Neuronal stem cell (in vitro differentiated cells): Measurements from ENCODE around the gene ZNF441.
A peak's percentile ranks its signal among the peaks of the same experiment; 100 is the strongest.

Experiments used
- DNase-seq: peaks from one replicate; pipeline ENCODE4 v3.0.0-alpha.2; 2013; ENCODE audit warnings: low spot score
- H2AFZ ChIP-seq: one replicate; pipeline ENCODE4 v1.6.1; 2013; ENCODE audit warnings: mild to moderate bottlenecking, low read length, inconsistent platforms
- H2AK5ac ChIP-seq: 2 replicates; pipeline ENCODE4 v1.6.1; 2013; ENCODE audit warnings: low read depth, mild to moderate bottlenecking, inconsistent platforms, low read length, moderate library complexity, mixed read lengths
- H2BK120ac ChIP-seq: 2 replicates; pipeline ENCODE4 v1.6.1; 2013; ENCODE audit warnings: low read depth, mild to moderate bottlenecking, inconsistent platforms, low read length, moderate library complexity, mixed read lengths
- H2BK12ac ChIP-seq: one replicate; pipeline ENCODE4 v1.6.1; 2013; ENCODE audit warnings: low read length, inconsistent platforms
- H2BK15ac ChIP-seq: 2 replicates; pipeline ENCODE4 v1.6.1; 2013; ENCODE audit warnings: mild to moderate bottlenecking, low read length, inconsistent platforms, mixed read lengths
- H2BK5ac ChIP-seq: one replicate; pipeline ENCODE4 v1.6.1; 2013; ENCODE audit warnings: inconsistent platforms, mild to moderate bottlenecking, low read length, moderate library complexity
- H3K14ac ChIP-seq: one replicate; pipeline ENCODE4 v1.6.1; 2013; ENCODE audit warnings: low read length, inconsistent platforms
- H3K18ac ChIP-seq: 2 replicates; pipeline ENCODE4 v1.6.1; 2013; ENCODE audit warnings: low read length, inconsistent platforms
- H3K23ac ChIP-seq: 2 replicates; pipeline ENCODE4 v1.6.1; 2013; ENCODE audit warnings: low read depth, mild to moderate bottlenecking, mixed read lengths, low read length, inconsistent platforms; ENCODE audit not compliant: poor library complexity
- H3K27ac ChIP-seq: replicated peaks from 3 replicates; pipeline ENCODE4 v1.5.1; 2013; ENCODE audit warnings: low read length, inconsistent platforms
- H3K27me3 ChIP-seq, 3 experiments: 2 replicates each; pipeline ENCODE4 v1.6.1; 2013; ENCODE audit warnings: low read length in 3 of 3, mild to moderate bottlenecking in 2 of 3, inconsistent platforms in 1 of 3, low read depth in 1 of 3, mixed read lengths in 1 of 3, moderate library complexity in 1 of 3; ENCODE audit not compliant: control insufficient read depth in 3 of 3, insufficient read depth in 3 of 3
- H3K36me3 ChIP-seq, 2 donors: replicated peaks in 1 of 2; 2 replicates each; pipeline ENCODE4 v1.6.1; 2013; ENCODE audit warnings: low read length in 2 of 2; ENCODE audit not compliant: control insufficient read depth in 2 of 2, insufficient read depth in 2 of 2
- H3K4ac ChIP-seq: 2 replicates; pipeline ENCODE4 v1.6.1; 2013; ENCODE audit warnings: inconsistent platforms, mild to moderate bottlenecking, low read length, moderate library complexity
- H3K4me1 ChIP-seq, 2 donors: 1 replicate in 1 of 2; 2 replicates in 1 of 2; pipeline ENCODE4 v1.6.1; 2013; ENCODE audit warnings: low read length in 2 of 2, low read depth in 1 of 2; ENCODE audit not compliant: control insufficient read depth in 2 of 2, insufficient read depth in 1 of 2
- H3K4me2 ChIP-seq: one replicate; pipeline ENCODE4 v1.6.1; 2013; ENCODE audit warnings: mild to moderate bottlenecking, low read length, inconsistent platforms; ENCODE audit not compliant: insufficient read depth, poor library complexity, severe bottlenecking
- H3K4me3 ChIP-seq, 2 donors: 2 replicates each; pipeline ENCODE4 v1.5.1; 2013; ENCODE audit warnings: low read length in 2 of 2, mild to moderate bottlenecking in 2 of 2, inconsistent platforms in 1 of 2, moderate library complexity in 1 of 2
- H3K79me1 ChIP-seq: one replicate; pipeline ENCODE4 v1.6.1; 2013; ENCODE audit warnings: low read depth, mild to moderate bottlenecking, inconsistent platforms, low read length, moderate library complexity
- H3K9ac ChIP-seq: one replicate; pipeline ENCODE4 v1.6.1; 2013; ENCODE audit warnings: mild to moderate bottlenecking, low read depth, low read length, inconsistent platforms; ENCODE audit not compliant: poor library complexity
- H3K9me3 ChIP-seq, 2 donors: replicated peaks in 1 of 2; 2 replicates each; pipeline versions ENCODE3 to v1.6.1; 2013; ENCODE audit warnings: low read length in 2 of 2, mild to moderate bottlenecking in 2 of 2, inconsistent platforms in 1 of 2, low read depth in 1 of 2, mixed read lengths in 1 of 2, moderate library complexity in 1 of 2; ENCODE audit not compliant: control insufficient read depth in 2 of 2, insufficient read depth in 1 of 2
- H4K8ac ChIP-seq: one replicate; pipeline ENCODE4 v1.6.1; 2013; ENCODE audit warnings: low read depth, mild to moderate bottlenecking, inconsistent platforms, low read length, moderate library complexity
- H4K91ac ChIP-seq: one replicate; pipeline ENCODE4 v1.6.1; 2013; ENCODE audit warnings: low read length, low read depth, mild to moderate bottlenecking, inconsistent platforms; ENCODE audit not compliant: poor library complexity
- WGBS, 2 donors: extraction: QIAGEN DNeasy Blood & Tissue Kit; methylation state at CpG; one replicate each; pipeline ENCODE4 v1.1.7; 2013; ENCODE audit warnings: missing lambda C conversion rate in 2 of 2, mixed read lengths in 1 of 2; ENCODE audit not compliant: insufficient read length in 2 of 2, insufficient replicate concordance in 1 of 2; ENCODE audit errors: extremely low coverage in 2 of 2; 5-methylcytosine and 5-hydroxymethylcytosine counted together

ZNF441 gene

DNA sequence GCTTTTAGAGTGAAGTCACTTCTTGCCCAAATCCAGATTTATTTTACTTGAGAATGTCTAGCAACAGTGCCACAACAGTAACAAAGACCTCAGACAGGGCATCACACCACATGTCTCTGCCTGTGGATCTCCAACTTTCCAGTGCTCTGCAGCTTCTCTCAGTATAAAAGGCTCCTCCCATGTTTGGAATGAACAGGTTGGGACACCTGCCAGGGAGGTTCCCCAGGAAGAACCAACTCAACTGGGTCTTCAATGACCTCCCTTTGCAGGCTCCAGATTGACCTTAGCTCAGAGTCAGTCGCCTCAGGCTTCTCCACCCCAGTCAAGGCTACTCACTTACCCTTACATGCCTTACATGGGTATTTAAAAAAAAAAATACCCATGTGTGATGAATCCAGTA, 31.4 kb upstream of the ZNF441 start:
- H3K4me2 ChIP-seq, result no peak overlapping the region
- H4K8ac ChIP-seq, result no peak overlapping the region
- H3K27me3 ChIP-seq, result peaks cover 0 to 2% (median 0%) of the 10 kb centered on the region in 3 experiments
- no peak overlapping the region for H2BK120ac ChIP-seq
- H3K4me1 ChIP-seq, result no peaks in the 10 kb centered on the region
- H3K23ac ChIP-seq, result no peak overlapping the region
- no peak for DNase-seq
- no peak overlapping the region for H2BK5ac ChIP-seq
- no peak overlapping the region for H2AK5ac ChIP-seq
- H3K14ac ChIP-seq, result no peak overlapping the region
- no peak overlapping the region for H4K91ac ChIP-seq
- H3K36me3 ChIP-seq, result peaks cover 0 to 26% of the 10 kb centered on the region in 2 donors
- H3K9ac ChIP-seq, result no peak overlapping the region
- no peak overlapping the region for H3K18ac ChIP-seq
- H3K4me3 ChIP-seq, result no peak overlapping the region
- no peak overlapping the region for H2AFZ ChIP-seq
- no peak overlapping the region for H2BK15ac ChIP-seq
- WGBS, 2 donors, result no CpG with 5 or more reads among the region's 1 CpG
- H3K27ac ChIP-seq, result no peak overlapping the region
- no peak overlapping the region for H3K4ac ChIP-seq
- H3K79me1 ChIP-seq, result peaks cover 8% of the 10 kb centered on the region
- peaks cover 3 to 28% of the 10 kb centered on the region in 2 donors for H3K9me3 ChIP-seq
- H2BK12ac ChIP-seq, result no peak overlapping the region

DNA sequence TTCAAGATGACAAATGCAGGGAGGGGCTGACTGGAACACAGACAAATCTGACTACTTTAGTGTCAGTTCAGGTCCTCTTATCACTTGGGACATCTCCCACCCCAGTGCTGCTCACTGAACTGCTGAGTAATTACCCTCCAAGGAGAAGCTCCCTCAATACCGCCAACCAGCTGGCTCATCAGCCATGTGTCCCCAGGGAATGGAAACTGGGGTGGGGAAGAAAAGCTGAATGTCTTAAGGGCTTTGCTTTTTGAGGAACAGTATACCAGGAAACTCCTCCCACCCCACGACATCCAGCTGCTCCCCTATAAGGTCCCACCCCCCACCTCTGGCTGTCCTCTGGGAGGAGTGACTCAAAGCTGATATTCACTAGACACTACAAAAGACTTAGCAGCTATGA, 30.1 kb upstream of the ZNF441 start:
- no CpG with 5 or more reads among the region's 2 CpGs for WGBS, 2 donors

DNA sequence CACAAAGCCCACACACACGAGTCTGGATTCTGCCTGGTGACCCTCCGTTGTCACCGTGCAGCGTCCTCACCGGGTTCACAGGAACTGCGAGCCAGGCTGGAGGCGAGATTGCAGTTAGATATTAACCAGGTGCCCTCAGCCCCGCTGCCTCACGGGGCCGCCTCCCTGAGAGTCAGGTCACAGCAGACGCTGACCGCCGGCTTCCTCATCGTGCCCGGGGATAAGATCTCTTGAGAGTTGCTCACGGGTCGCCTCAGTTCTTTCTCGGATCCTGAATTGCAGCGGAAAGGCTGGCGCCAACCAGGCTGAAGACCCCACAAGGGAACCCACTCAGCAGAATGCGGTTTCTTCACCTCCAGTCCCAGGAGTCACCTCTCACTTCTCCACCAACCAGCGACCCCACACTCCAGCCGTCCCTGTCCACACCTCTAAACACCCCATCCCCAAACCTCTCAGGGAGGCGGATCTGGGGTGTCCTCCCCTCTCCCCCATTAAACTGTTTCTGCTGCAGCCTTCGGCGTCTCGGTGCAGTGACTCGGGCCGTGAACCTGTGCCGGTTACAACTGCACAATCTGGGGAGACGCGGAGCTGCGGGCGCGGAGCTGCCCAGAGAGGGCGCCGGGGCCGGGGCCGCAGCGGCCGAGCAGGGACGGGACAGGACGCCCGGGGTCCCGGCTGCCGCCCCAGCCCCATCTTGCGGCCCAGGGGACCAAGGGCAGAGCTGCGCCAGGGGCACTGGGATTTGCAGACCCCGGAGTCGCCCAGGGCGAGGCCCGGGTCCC, 28.6 kb upstream of the ZNF441 start:
- Histone ChIP-seq H3K9ac (peak overlapping the region; percentile 83), H2BK120ac (no peak overlapping the region), H3K9me3 (peaks cover 0 to 16% of the 10 kb centered on the region in 2 donors), H2BK15ac (peak overlapping the region; percentile 6), H3K23ac (no peak overlapping the region), H3K14ac (peak overlapping the region; percentile 21), H2AFZ (peak overlapping the region; percentile 92), H2BK5ac (peak overlapping the region; percentile 88), H3K4me1 (no peaks in the 10 kb centered on the region), H3K4ac (no peak overlapping the region), H3K18ac (peak overlapping the region; percentile 77), H2BK12ac (no peak overlapping the region), H3K4me2 (peak overlapping the region; percentile 86), H2AK5ac (no peak overlapping the region), H3K27ac (peak overlapping the region; percentile 81), H3K79me1 (peaks cover 8% of the 10 kb centered on the region), H4K8ac (peak overlapping the region; percentile 65), H3K4me3 (peak overlapping the region; percentile 87 to 88), H4K91ac (no peak overlapping the region), H3K27me3 (peaks cover 0 to 4% (median 2%) of the 10 kb centered on the region in 3 experiments), H3K36me3 (peaks cover 0 to 9% of the 10 kb centered on the region in 2 donors)
- no CpG with 5 or more reads among the region's 52 CpGs for WGBS, 2 donors
- no peak for DNase-seq

More for the DNA sequence above, 30.1 kb upstream of the ZNF441 start:
- H2BK15ac ChIP-seq, result no peak overlapping the region
- no peak for DNase-seq
- H3K4me3 ChIP-seq, result no peak overlapping the region
- no peak overlapping the region for H2BK5ac ChIP-seq
- H3K4ac ChIP-seq, result no peak overlapping the region
- H2AFZ ChIP-seq, result no peak overlapping the region
- H3K9me3 ChIP-seq, result peaks cover 1 to 20% of the 10 kb centered on the region in 2 donors
- H2BK12ac ChIP-seq, result no peak overlapping the region
- H3K23ac ChIP-seq, result no peak overlapping the region
- no peak overlapping the region for H3K27ac ChIP-seq
- H4K91ac ChIP-seq, result no peak overlapping the region
- H3K9ac ChIP-seq, result no peak overlapping the region
- no peak overlapping the region for H4K8ac ChIP-seq
- no peak overlapping the region for H3K18ac ChIP-seq
- no peak overlapping the region for H2AK5ac ChIP-seq
- H3K4me2 ChIP-seq, result no peak overlapping the region
- peaks cover 0 to 3% (median 2%) of the 10 kb centered on the region in 3 experiments for H3K27me3 ChIP-seq
- H3K79me1 ChIP-seq, result peaks cover 8% of the 10 kb centered on the region
- no peak overlapping the region for H3K14ac ChIP-seq
- H3K4me1 ChIP-seq, result no peaks in the 10 kb centered on the region
- peaks cover 0 to 13% of the 10 kb centered on the region in 2 donors for H3K36me3 ChIP-seq
- no peak overlapping the region for H2BK120ac ChIP-seq
